SK-N-SH (cell line): ENCODE data around the gene MAEA. TPM values are rescaled to one million over a fixed set of nuclear protein-coding genes. Genes with fewer than 3 reads are reported as not detected.

Experiments
- CTCF ChIP-seq: fragments of 200-600 bp; sonication (generic); IDR thresholded peaks from 2 replicates; pipeline ENCODE4 v1.6.1; 2017; ENCODE audit warnings: antibody characterized with exemption, mild to moderate bottlenecking, moderate library complexity
- ELF1 ChIP-seq: IDR thresholded peaks from 2 replicates; pipeline ENCODE4 v1.4.0; 2012
- EP300 ChIP-seq, 2 experiments: IDR thresholded peaks; 2 replicates each; pipeline versions ENCODE4 v1.4.0 to v1.6.1; 2012; ENCODE audit warnings: borderline replicate concordance in 1 of 2, low read depth in 1 of 2, low read length in 1 of 2
- EZH2phosphoT487 ChIP-seq: fragments of 200-600 bp; sonication (generic); IDR thresholded peaks from 2 replicates; pipeline ENCODE4 v1.6.1; 2017; ENCODE audit warnings: low read depth, mixed run types, mild to moderate bottlenecking, antibody characterized with exemption, moderate library complexity, borderline replicate concordance
- FOSL2 ChIP-seq: IDR thresholded peaks from 2 replicates; pipeline ENCODE4 v1.4.0; 2012; ENCODE audit warnings: low read depth, mild to moderate bottlenecking, moderate library complexity, borderline replicate concordance
- FOXJ3 ChIP-seq: sonication (generic); formaldehyde crosslinking; IDR thresholded peaks from 2 replicates; pipeline ENCODE4 v1.5.1; 2020; ENCODE audit warnings: mild to moderate bottlenecking, missing genetic modification reagents
- FOXM1 ChIP-seq: IDR thresholded peaks from 2 replicates; pipeline ENCODE4 v1.4.0; 2012; ENCODE audit warnings: low read depth, mild to moderate bottlenecking
- GATA2 ChIP-seq: sonication (generic); formaldehyde crosslinking; IDR thresholded peaks from 2 replicates; pipeline ENCODE4 v1.5.0; 2020; ENCODE audit warnings: mild to moderate bottlenecking, missing genetic modification reagents
- JUND ChIP-seq: IDR thresholded peaks from 2 replicates; pipeline ENCODE4 v1.4.0; 2012
- MXI1 ChIP-seq: IDR thresholded peaks from 2 replicates; pipeline ENCODE4 v1.6.1; 2012; ENCODE audit warnings: mild to moderate bottlenecking, low read depth, low read length, improper control_type of control experiment
- NFIC ChIP-seq: IDR thresholded peaks from 2 replicates; pipeline ENCODE4 v1.4.0; 2012; ENCODE audit warnings: borderline replicate concordance
- NRF1 ChIP-seq: IDR thresholded peaks from 2 replicates; pipeline ENCODE4 v1.6.1; 2012; ENCODE audit warnings: low read depth, mild to moderate bottlenecking, low read length
- POLR2AphosphoS5 ChIP-seq: IDR thresholded peaks from 2 replicates; pipeline ENCODE4 v1.6.1; 2012; ENCODE audit warnings: low read depth, low read length
- REST ChIP-seq: IDR thresholded peaks from 2 replicates; pipeline ENCODE4 v1.6.1; 2012; ENCODE audit warnings: mild to moderate bottlenecking, low read depth, low read length, moderate library complexity
- RXRA ChIP-seq: IDR thresholded peaks from 2 replicates; pipeline ENCODE4 v1.4.0; 2012; ENCODE audit warnings: low read depth, mild to moderate bottlenecking, borderline replicate concordance
- TAF1 ChIP-seq: IDR thresholded peaks from 2 replicates; pipeline ENCODE4 v1.6.1; 2012; ENCODE audit warnings: low read depth, mild to moderate bottlenecking, low read length, moderate library complexity, borderline replicate concordance
- TCF12 ChIP-seq: IDR thresholded peaks from 2 replicates; pipeline ENCODE4 v1.4.0; 2012
- TEAD4 ChIP-seq: IDR thresholded peaks from 2 replicates; pipeline ENCODE4 v1.4.0; 2012; ENCODE audit warnings: mild to moderate bottlenecking, borderline replicate concordance; ENCODE audit not compliant: insufficient read depth
- USF2 ChIP-seq: fragments of 150-350 bp; IDR thresholded peaks from 2 replicates; pipeline ENCODE4 v1.6.1; 2017; ENCODE audit warnings: antibody characterized with exemption, low read length, low read depth, borderline replicate concordance
- YY1 ChIP-seq: IDR thresholded peaks from 2 replicates; pipeline ENCODE4 v1.4.0; 2012; ENCODE audit warnings: low read depth, mild to moderate bottlenecking
- ZBTB33 ChIP-seq: IDR thresholded peaks from 2 replicates; pipeline ENCODE4 v1.4.0; 2012; ENCODE audit warnings: low read depth, borderline replicate concordance
- polyA plus RNA-seq, 3 experiments: library from polyadenylated mRNA; depleted of rRNA; stranded (reverse); fragments of >200 nt; gene quantifications; 2 replicates each; pipeline ENCODE4 v1.2.3, GENCODE V29; 2012

The MAEA gene
- polyA plus RNA-seq, 1 of the 3 experiments (the other 2 are of a cell fraction) = 128 TPM

GRCh38 chr4:1351854-1352566 lies 62.3 kb downstream of the MAEA start (continued):
- TF ChIP-seq FOXM1 (no peak), ZBTB33 (no peak), RXRA (no peak), REST (no peak), USF2 (no peak), FOXJ3 (no peak), MXI1 (no peak), EP300 (IDR thresholded peaks at IDR 0.05; ENCODE audit: borderline replicate concordance in 1 of 2, low read depth in 1 of 2, low read length in 1 of 2) (no peak), FOSL2 (no peak), TEAD4 (no peak), TCF12 (no peak), NFIC (no peak), NRF1 (no peak), GATA2 (CRISPR knock-in tag) (no peak), ELF1 (no peak), CTCF (peak; percentile 91), EZH2phosphoT487 (no peak), JUND (no peak), TAF1 (no peak), POLR2AphosphoS5 (no peak), YY1 (no peak)
